AG04450 (cell line): Measurements from ENCODE around the gene SLC12A3. TPM values are rescaled to one million over a fixed set of nuclear protein-coding genes. Genes with fewer than 3 reads are reported as not detected.

Experiments
- CTCF ChIA-PET: fragments of 300-600, 350-600 bp; formaldehyde crosslinking; extraction: SDS; loops from one replicate; lab custom pipeline; 2022; ENCODE audit warnings: antibody characterized with exemption, inconsistent platforms; lab: Charles Lee
- POLR2A ChIA-PET: fragments of 350-600 bp; formaldehyde crosslinking; extraction: SDS; loops from one replicate; lab custom pipeline; 2021; ENCODE audit warnings: antibody characterized with exemption, inconsistent platforms; lab: Yijun Ruan, JAX
- DNase-seq: peaks from one replicate; pipeline ENCODE4 v3.0.0-alpha.2; 2011; ENCODE audit warnings: low read depth, low spot score
- H3K27ac ChIP-seq: one replicate; pipeline ENCODE4 v1.5.1; 2012; ENCODE audit warnings: low read depth, low read length, control low read depth
- H3K27me3 ChIP-seq: one replicate; pipeline ENCODE4 v1.6.0; 2012; ENCODE audit warnings: low read length; ENCODE audit not compliant: control insufficient read depth, insufficient read depth
- H3K4me3 ChIP-seq: 2 replicates; pipeline ENCODE4 v1.5.1; 2011; ENCODE audit warnings: mild to moderate bottlenecking, low read depth, low read length, control low read depth
- H3K9me3 ChIP-seq: 2 replicates; pipeline ENCODE4 v1.5.1; 2012; ENCODE audit warnings: low read length; ENCODE audit not compliant: control insufficient read depth, insufficient read depth
- CTCF ChIP-seq: IDR thresholded peaks from 2 replicates; pipeline ENCODE4 v1.5.1; 2011; ENCODE audit warnings: low read depth, low read length, control low read depth, inconsistent platforms
- polyA plus RNA-seq: library from polyadenylated mRNA; depleted of rRNA; stranded (reverse); fragments of >200 nt; gene quantifications from 2 replicates; pipeline ENCODE4 v1.2.3, GENCODE V29; 2011

Gene SLC12A3
- polyA plus RNA-seq, 1 experiment = not detected

- TF ChIP-seq CTCF = peak; percentile 66
- CTCF ChIA-PET = interaction anchor here (0.6 to 4.3 kb wide), 9 partner anchors 12 to 158 kb away, joined by 3 to 31 read pairs (median 5); no protein-coding TSS in a partner anchor
- H3K9me3 ChIP-seq = no peaks in the 10 kb centered on the region
- no peak for DNase-seq
- no peak overlapping the region for H3K27ac ChIP-seq
- no peak overlapping the region for H3K4me3 ChIP-seq
- no peaks in the 10 kb centered on the region for H3K27me3 ChIP-seq
- POLR2A ChIA-PET = interaction anchor here (1.0 to 1.1 kb wide), 2 partner anchors 18 to 38 kb away, joined by 3 read pairs; partner anchors contain the start of gene NLRC5
Measured at GRCh38 chr16:56950881-56951771, 86.1 kb downstream of the SLC12A3 start.

- no peaks in the 10 kb centered on the region for H3K27me3 ChIP-seq
- no peak for DNase-seq
- ChIA-PET POLR2A (interaction anchor here (0.6 kb wide), 1 partner anchor 240 kb away, joined by 4 read pairs; no protein-coding TSS in a partner anchor), CTCF (interaction anchor here (0.9 to 4.3 kb wide), 3 partner anchors 12 to 93 kb away, joined by 3 to 31 read pairs (median 8); no protein-coding TSS in a partner anchor)
- no peaks in the 10 kb centered on the region; the same call in 1 of the 2 replicates for H3K9me3 ChIP-seq
- TF ChIP-seq CTCF = no peak
- H3K4me3 ChIP-seq = no peak overlapping the region
- peak overlapping the region; percentile 31 for H3K27ac ChIP-seq
Measured at GRCh38 chr16:56953006-56953405, 88.0 kb downstream of the SLC12A3 start.

- no peak for DNase-seq
- TF ChIP-seq CTCF = no peak
- Histone ChIP-seq H3K27ac (no peak overlapping the region), H3K9me3 (no peaks in the 10 kb centered on the region; the same call in 1 of the 2 replicates), H3K4me3 (no peak overlapping the region), H3K27me3 (no peaks in the 10 kb centered on the region)
- ChIA-PET CTCF (interaction anchor here (1.0 kb wide), 1 partner anchor 10 kb away, joined by 3 read pairs; no protein-coding TSS in a partner anchor), POLR2A (no interaction called here)
Measured at GRCh38 chr16:56956076-56956475, 91.1 kb downstream of the SLC12A3 start.

GRCh38 chr16:56956756-56957155 lies 91.7 kb downstream of the SLC12A3 start:
- Histone ChIP-seq H3K27me3 (no peaks in the 10 kb centered on the region), H3K27ac (no peak overlapping the region), H3K9me3 (no peaks in the 10 kb centered on the region; the same call in 1 of the 2 replicates), H3K4me3 (no peak overlapping the region)
- POLR2A ChIA-PET = no interaction called here
- no peak; the same call in 1 of the 2 replicates for TF ChIP-seq CTCF
- DNase-seq = no peak
- CTCF ChIA-PET = interaction anchor here (1.0 to 1.6 kb wide), 4 partner anchors 9 to 93 kb away, joined by 3 to 10 read pairs (median 5); no protein-coding TSS in a partner anchor
